Loucy (cell line): ENCODE data around the gene FLRT2.

ENCODE experiments used
- CTCF ChIP-seq: fragments of 200-600 bp; sonication (generic); conservative IDR thresholded peaks from 2 replicates; pipeline ENCODE4 v1.5.1; 2014; ENCODE audit warnings: mild to moderate bottlenecking, antibody characterized with exemption, low read length
- EZH2phosphoT487 ChIP-seq: fragments of 200-600 bp; IDR thresholded peaks from 2 replicates; pipeline ENCODE4 v1.6.1; 2018; ENCODE audit warnings: antibody characterized with exemption, mild to moderate bottlenecking, moderate library complexity, borderline replicate concordance

GRCh38 chr14:85622106-85622505, 92.2 kb downstream of the FLRT2 start:
- TF ChIP-seq CTCF (no peak), EZH2phosphoT487 (no peak)
